Mucosa of stomach (tissue), 1 donor: ENCODE data around the gene BFSP1.

Source experiments
- H3K27me3 ChIP-seq: one replicate; pipeline ENCODE4 v1.7.0; 2013; ENCODE audit warnings: mild to moderate bottlenecking, low read length; ENCODE audit not compliant: control insufficient read depth, insufficient read depth
- H3K36me3 ChIP-seq: one replicate; pipeline ENCODE4 v1.7.0; 2013; ENCODE audit warnings: low read length; ENCODE audit not compliant: control insufficient read depth, insufficient read depth
- H3K4me1 ChIP-seq: one replicate; pipeline ENCODE4 v1.7.0; 2013; ENCODE audit warnings: mild to moderate bottlenecking, low read length; ENCODE audit not compliant: control insufficient read depth, insufficient read depth
- H3K4me3 ChIP-seq: one replicate; pipeline ENCODE4 v1.7.0; 2013; ENCODE audit warnings: low read length
- H3K9ac ChIP-seq: one replicate; pipeline ENCODE4 v1.7.0; 2013; ENCODE audit warnings: mild to moderate bottlenecking, low read length, moderate library complexity
- H3K9me3 ChIP-seq: one replicate; pipeline ENCODE4 v1.7.0; 2013; ENCODE audit warnings: mild to moderate bottlenecking, low read length, moderate library complexity; ENCODE audit not compliant: control insufficient read depth
- donor health status: Pancreatic carcinoma.

Gene BFSP1

DNA sequence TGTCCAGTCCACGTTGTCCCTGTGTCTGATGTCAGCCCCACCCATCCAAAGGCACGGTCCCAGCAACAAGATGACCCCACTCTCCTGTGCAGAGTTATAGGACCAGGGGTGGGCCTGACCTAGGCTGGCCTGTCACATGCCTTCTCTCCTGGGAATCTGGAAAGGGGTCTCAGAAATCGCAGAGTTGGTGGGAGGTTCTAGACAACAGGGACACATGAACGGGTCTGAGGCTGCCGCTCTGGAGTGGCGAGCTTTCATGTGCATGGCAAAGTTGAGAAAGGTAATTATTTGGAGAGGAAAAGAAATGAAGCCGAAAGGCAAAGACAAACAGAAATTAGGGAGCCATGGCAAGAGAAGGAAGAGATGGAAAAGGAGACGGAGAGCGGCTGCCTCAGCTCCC lies 29.5 kb downstream of the BFSP1 start:
- Histone ChIP-seq H3K27me3 (no peaks in the 10 kb centered on the region), H3K36me3 (no peaks in the 10 kb centered on the region), H3K9me3 (no peaks in the 10 kb centered on the region), H3K9ac (no peak overlapping the region), H3K4me1 (peaks cover 4% of the 10 kb centered on the region), H3K4me3 (no peak overlapping the region)

DNA sequence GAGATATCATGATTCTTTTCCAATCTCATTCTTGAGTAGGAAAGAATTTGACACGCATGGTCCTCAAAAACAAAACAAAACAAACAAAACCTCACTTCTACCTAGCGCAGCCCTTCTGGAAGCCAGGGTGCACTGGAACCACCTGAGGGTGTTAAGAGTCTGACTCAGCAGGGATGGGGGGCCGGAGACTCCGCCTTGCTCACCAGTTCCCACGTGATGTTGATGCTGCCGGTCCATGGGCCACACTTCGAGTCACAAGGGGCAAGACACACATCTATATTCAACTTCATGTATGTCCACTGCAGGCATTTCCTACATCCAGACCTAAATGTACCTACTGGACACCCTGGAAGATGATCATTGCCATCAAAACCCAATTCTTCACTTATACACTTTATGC lies 30.4 kb downstream of the BFSP1 start:
- H3K4me1 ChIP-seq, result peaks cover 4% of the 10 kb centered on the region

GRCh38 chr20:17500271-17500670 lies 30.9 kb downstream of the BFSP1 start:
- Histone ChIP-seq H3K27me3 (no peaks in the 10 kb centered on the region), H3K4me3 (no peak overlapping the region), H3K4me1 (no peaks in the 10 kb centered on the region), H3K9me3 (no peaks in the 10 kb centered on the region), H3K36me3 (no peaks in the 10 kb centered on the region), H3K9ac (no peak overlapping the region)

More for the DNA sequence above, 30.4 kb downstream of the BFSP1 start:
- Histone ChIP-seq H3K9me3 (no peaks in the 10 kb centered on the region), H3K4me3 (no peak overlapping the region), H3K27me3 (no peaks in the 10 kb centered on the region), H3K9ac (no peak overlapping the region), H3K36me3 (no peaks in the 10 kb centered on the region)

GRCh38 chr20:17499041-17499440 lies 32.1 kb downstream of the BFSP1 start:
- Histone ChIP-seq H3K9ac (no peak overlapping the region), H3K4me1 (no peaks in the 10 kb centered on the region), H3K4me3 (no peak overlapping the region), H3K9me3 (no peaks in the 10 kb centered on the region), H3K36me3 (no peaks in the 10 kb centered on the region), H3K27me3 (no peaks in the 10 kb centered on the region)

DNA sequence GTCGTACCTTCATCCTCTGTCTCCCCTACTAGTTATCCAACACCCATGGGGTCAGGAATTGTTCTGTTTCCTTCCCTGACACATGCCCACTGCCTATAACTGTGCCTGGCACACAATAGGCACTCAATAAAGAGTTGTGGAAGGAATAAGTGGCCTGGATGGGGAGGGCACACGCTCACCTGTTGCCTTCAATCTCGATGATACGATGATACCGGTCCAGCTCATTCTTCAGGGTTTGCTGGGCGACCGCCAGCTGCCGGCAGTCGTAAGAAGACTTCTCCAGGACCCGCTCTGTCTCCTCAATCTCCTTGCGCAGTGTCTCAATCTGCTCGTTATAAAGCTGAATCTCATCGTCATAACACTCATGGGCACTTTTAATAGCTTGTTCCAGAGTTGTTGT lies 32.5 kb downstream of the BFSP1 start:
- H3K27me3 ChIP-seq, result no peaks in the 10 kb centered on the region
- no peaks in the 10 kb centered on the region for H3K36me3 ChIP-seq
- no peaks in the 10 kb centered on the region for H3K4me1 ChIP-seq
- no peak overlapping the region for H3K4me3 ChIP-seq
- H3K9me3 ChIP-seq, result no peaks in the 10 kb centered on the region
- no peak overlapping the region for H3K9ac ChIP-seq

GRCh38 chr20:17497821-17498580 lies 33.2 kb downstream of the BFSP1 start:
- Histone ChIP-seq H3K4me3 (no peak overlapping the region), H3K9ac (no peak overlapping the region)

DNA sequence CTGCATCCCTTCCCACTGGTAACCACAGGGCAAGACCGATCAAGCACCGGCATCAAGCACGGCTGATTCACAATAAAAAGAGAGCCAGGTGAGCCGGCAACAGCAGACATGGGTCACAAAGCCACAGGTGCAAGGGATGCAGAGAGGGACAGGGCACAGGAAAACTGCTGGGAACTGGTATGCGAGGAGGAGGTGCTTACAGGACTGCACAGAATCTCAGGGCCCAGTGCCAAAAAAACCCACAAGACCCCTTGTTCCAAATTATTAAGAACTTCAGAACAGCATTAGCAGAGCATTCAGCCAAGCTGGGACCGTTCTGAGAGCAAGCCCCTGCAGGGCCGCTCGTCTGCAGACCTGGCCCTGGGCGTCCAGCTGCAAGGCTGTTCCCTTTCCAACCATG lies 35.4 kb downstream of the BFSP1 start:
- H3K27me3 ChIP-seq, result no peaks in the 10 kb centered on the region
- H3K4me3 ChIP-seq, result no peak overlapping the region
- no peaks in the 10 kb centered on the region for H3K9me3 ChIP-seq
- H3K9ac ChIP-seq, result no peak overlapping the region
- H3K4me1 ChIP-seq, result no peaks in the 10 kb centered on the region
- no peaks in the 10 kb centered on the region for H3K36me3 ChIP-seq

More at GRCh38 chr20:17497821-17498580, 33.2 kb downstream of the BFSP1 start:
- Histone ChIP-seq H3K36me3 (no peaks in the 10 kb centered on the region), H3K27me3 (no peaks in the 10 kb centered on the region), H3K4me1 (no peaks in the 10 kb centered on the region), H3K9me3 (no peaks in the 10 kb centered on the region)

DNA sequence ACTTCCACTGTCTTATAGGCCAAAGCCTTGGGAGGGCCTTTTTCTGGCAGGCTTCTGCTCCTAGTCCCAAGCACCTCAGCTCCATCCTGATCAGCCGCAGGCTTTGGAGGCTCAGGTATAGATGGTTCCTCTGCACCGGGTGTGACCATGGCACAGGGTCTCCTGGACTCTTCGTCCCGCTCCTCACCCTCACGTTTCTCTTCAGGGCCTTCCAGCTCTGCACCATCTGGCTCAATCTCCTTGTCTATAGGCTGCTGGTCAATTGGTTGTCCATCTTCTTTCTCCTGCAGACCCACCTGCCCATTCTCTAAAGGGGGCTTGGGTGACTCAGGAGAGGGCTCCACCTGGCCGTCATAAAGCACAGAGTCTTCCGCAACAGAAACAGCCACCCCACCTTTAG lies 37.0 kb downstream of the BFSP1 start:
- H3K4me1 ChIP-seq, result no peaks in the 10 kb centered on the region
- H3K9me3 ChIP-seq, result no peaks in the 10 kb centered on the region
- no peak overlapping the region for H3K9ac ChIP-seq
- H3K27me3 ChIP-seq, result no peaks in the 10 kb centered on the region
- no peak overlapping the region for H3K4me3 ChIP-seq
- H3K36me3 ChIP-seq, result no peaks in the 10 kb centered on the region

DNA sequence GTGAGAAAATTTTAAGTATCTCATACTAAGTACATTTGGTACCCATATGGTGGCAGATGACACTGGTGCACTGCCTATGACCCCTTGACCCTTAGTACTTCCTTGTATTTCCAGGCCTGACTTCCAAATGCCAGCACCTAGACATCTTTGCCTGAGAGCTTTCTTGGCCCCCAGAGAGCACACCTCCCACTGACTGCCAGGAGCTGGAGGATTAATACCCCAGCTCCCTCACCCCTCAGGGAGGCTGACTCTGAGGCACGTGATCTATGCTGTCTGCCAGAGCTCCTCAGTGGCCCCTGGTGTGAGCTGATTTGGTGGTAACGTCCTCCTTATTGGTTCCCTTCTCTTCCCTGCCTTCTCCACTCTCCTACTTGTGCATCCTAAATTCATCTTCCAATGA lies 38.0 kb downstream of the BFSP1 start:
- H3K9ac ChIP-seq, result no peak overlapping the region
- H3K27me3 ChIP-seq, result no peaks in the 10 kb centered on the region
- H3K4me1 ChIP-seq, result no peaks in the 10 kb centered on the region
- no peaks in the 10 kb centered on the region for H3K9me3 ChIP-seq
- no peaks in the 10 kb centered on the region for H3K36me3 ChIP-seq
- no peak overlapping the region for H3K4me3 ChIP-seq

DNA sequence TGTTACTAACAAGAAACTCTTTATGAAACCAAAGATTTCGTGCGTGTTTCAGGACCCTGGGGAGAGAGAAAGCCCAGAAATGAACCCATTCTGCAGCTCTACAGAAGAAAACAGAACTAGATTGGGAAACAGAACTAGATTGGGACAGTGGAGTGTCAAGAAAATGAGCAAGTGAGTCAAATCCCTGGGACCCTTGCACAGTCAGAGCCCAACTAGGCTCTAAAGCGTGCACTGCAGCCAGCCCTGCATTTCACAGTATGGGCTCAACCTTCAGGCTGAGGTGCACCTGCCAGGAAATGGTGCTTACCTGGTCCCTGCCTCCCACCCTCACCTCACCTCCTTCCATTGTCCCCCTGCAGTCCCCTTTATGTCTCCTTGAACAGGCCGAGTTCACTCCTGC lies 39.7 kb downstream of the BFSP1 start:
- Histone ChIP-seq H3K4me1 (no peaks in the 10 kb centered on the region), H3K36me3 (no peaks in the 10 kb centered on the region), H3K4me3 (no peak overlapping the region), H3K27me3 (no peaks in the 10 kb centered on the region), H3K9ac (no peak overlapping the region), H3K9me3 (no peaks in the 10 kb centered on the region)

GRCh38 chr20:17491041-17491440 lies 40.1 kb downstream of the BFSP1 start:
- no peak overlapping the region for H3K9ac ChIP-seq
- H3K9me3 ChIP-seq, result no peaks in the 10 kb centered on the region
- H3K4me1 ChIP-seq, result no peaks in the 10 kb centered on the region
- no peaks in the 10 kb centered on the region for H3K27me3 ChIP-seq
- H3K36me3 ChIP-seq, result no peaks in the 10 kb centered on the region
- H3K4me3 ChIP-seq, result no peak overlapping the region

DNA sequence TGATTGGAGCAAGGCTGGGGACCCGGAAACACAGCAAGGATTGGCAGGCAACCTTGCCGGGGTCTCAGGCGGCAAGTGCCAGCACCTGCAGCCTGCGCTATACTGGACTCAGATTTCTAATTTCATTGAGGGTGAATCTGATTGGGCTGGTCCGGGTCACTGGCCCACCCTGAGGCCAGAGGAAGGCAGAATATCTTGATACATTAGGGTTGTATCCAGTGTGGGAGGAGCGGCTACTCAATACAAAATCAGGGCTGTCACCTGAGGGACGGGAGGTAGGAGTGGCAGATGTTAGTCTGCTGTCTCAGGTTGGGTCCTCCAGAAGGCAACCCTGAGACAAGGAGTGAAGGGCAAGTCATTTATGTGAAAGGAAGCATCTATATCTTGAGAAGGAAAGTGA lies 40.7 kb downstream of the BFSP1 start:
- H3K27me3 ChIP-seq, result no peaks in the 10 kb centered on the region
- H3K36me3 ChIP-seq, result no peaks in the 10 kb centered on the region
- no peak overlapping the region for H3K9ac ChIP-seq
- H3K4me1 ChIP-seq, result no peaks in the 10 kb centered on the region
- H3K9me3 ChIP-seq, result no peaks in the 10 kb centered on the region
- no peak overlapping the region for H3K4me3 ChIP-seq
